AG09309 (cell line): Measurements from ENCODE around the gene GALNT10.

ENCODE experiments used
- DNase-seq: peaks from one replicate; pipeline ENCODE4 v3.0.0-alpha.2; 2010; ENCODE audit warnings: low read depth
- H3K4me3 ChIP-seq: 2 replicates; pipeline ENCODE4 v1.5.1; 2011; ENCODE audit warnings: mild to moderate bottlenecking, low read depth, low read length, moderate library complexity; ENCODE audit not compliant: control insufficient read depth
- TF ChIP-seq, protein P1 (sequence below): IDR thresholded peaks from 2 replicates; pipeline ENCODE4 v1.5.1; 2011; ENCODE audit warnings: mild to moderate bottlenecking, low read depth, low read length, inconsistent platforms; ENCODE audit not compliant: insufficient read depth, control insufficient read depth; ENCODE audit errors: missing control alignments

GALNT10 gene

DNA sequence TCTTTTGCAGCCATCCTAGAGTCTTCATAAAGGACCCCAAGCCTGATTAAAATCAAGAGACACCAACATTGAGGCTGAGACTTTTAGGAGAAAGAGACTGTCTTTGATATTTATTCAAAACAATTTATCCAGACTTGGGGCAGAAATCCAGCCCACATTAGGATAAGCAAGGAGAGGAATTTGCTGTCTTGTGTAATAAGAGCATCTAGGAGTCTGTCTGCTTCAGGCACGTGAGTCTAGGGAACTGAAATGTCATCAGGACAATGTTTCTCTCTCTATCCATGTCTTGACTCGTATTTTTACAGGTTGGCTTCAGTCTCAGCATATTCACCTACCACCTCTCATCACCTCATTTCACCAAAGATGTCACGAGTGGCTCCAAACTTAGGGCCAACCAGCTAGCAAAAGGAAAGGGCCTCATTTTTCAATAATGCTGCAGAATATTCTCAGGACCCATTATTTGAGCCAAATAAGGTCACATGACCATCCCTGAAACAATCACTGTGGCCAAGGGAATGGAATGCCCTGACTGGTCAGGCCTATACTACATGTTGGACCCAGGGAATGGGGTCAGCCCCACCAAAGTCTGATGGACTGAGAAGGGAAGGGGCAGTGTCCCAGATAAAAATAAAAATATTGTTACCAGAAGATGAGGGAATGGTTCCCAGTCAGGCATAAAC is 184.9 kb downstream of the GALNT10 start:
- no peak overlapping the region for H3K4me3 ChIP-seq
- DNase-seq = no peak
- TF ChIP-seq, protein P1, sequence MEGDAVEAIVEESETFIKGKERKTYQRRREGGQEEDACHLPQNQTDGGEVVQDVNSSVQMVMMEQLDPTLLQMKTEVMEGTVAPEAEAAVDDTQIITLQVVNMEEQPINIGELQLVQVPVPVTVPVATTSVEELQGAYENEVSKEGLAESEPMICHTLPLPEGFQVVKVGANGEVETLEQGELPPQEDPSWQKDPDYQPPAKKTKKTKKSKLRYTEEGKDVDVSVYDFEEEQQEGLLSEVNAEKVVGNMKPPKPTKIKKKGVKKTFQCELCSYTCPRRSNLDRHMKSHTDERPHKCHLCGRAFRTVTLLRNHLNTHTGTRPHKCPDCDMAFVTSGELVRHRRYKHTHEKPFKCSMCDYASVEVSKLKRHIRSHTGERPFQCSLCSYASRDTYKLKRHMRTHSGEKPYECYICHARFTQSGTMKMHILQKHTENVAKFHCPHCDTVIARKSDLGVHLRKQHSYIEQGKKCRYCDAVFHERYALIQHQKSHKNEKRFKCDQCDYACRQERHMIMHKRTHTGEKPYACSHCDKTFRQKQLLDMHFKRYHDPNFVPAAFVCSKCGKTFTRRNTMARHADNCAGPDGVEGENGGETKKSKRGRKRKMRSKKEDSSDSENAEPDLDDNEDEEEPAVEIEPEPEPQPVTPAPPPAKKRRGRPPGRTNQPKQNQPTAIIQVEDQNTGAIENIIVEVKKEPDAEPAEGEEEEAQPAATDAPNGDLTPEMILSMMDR = no peak

DNA sequence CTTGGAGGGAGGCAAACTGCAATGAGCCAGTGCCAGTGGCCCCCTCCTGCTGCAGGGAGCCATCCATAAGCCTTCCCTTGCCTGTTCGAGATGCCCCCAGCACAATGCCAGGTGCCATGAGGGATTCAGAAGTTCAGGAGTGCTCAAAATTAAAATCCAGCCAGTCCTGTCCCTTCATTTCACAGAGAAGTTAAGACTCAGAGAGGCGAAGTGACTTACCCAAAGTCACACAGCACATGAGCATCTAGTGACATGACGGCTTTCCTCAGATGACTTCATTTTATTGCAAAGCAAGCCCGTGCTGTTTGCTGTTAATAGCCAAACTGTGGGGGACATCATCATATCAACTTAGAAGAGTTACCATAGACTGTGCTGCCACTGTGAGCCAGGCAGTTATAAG is 185.9 kb downstream of the GALNT10 start:
- TF ChIP-seq, protein P1 = no peak
- no peak for DNase-seq

DNA sequence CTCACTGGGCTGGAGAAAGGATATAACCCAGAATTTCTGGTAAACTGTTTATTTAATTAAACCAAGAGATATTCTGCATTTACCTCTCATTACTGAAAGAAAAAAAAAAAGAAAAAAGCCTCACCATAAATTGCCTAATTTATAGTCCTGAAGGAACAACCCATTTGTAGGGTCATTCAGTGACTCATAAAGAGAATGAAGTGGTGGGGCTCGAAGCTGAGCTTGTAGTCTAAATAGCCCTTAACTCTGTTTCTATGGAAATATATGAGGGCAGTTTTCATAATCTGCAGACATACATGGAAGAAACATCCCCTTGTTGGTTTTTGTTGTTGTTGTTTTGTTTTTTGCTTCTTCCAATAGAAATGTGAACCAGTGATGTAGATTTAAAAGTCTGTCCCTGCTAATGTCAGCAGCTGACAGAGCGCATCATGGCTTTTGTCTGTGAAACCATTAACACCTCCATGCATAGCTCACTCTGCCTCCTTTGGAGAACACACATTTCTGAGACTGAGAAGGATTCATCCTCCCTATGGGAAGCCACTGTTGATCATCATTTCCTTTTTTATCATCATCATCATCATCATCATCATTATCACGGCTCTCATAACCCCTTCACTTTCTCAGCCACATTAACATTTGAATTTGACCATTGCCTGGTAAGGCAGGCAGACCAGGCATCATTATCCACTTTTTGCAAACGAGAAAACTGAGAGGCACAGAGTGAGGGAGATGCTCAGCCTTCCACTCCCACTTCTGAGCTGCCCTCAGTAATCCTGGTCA is 187.4 kb downstream of the GALNT10 start:
- H3K4me3 ChIP-seq = no peak overlapping the region
- no peak for DNase-seq
- TF ChIP-seq, protein P1 = no peak

More for the DNA sequence above, 185.9 kb downstream of the GALNT10 start:
- H3K4me3 ChIP-seq = no peak overlapping the region

DNA sequence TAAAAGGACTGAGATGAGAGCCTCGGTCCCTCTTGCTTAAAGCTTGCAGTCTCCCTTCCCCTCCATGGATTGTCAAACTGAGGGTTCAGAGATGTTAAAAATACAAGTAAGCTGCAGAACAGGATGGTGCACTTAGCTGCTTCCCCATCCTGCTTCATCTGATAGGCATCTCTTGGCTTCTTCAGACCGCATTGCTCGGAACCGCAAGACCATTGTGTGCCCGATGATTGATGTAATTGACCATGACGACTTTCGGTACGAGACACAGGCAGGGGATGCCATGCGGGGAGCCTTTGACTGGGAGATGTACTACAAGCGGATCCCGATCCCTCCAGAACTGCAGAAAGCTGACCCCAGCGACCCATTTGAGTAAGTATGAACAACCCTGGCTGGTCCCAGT is 189.7 kb downstream of the GALNT10 start:
- no peak overlapping the region for H3K4me3 ChIP-seq
- no peak for DNase-seq
- TF ChIP-seq, protein P1 = no peak

DNA sequence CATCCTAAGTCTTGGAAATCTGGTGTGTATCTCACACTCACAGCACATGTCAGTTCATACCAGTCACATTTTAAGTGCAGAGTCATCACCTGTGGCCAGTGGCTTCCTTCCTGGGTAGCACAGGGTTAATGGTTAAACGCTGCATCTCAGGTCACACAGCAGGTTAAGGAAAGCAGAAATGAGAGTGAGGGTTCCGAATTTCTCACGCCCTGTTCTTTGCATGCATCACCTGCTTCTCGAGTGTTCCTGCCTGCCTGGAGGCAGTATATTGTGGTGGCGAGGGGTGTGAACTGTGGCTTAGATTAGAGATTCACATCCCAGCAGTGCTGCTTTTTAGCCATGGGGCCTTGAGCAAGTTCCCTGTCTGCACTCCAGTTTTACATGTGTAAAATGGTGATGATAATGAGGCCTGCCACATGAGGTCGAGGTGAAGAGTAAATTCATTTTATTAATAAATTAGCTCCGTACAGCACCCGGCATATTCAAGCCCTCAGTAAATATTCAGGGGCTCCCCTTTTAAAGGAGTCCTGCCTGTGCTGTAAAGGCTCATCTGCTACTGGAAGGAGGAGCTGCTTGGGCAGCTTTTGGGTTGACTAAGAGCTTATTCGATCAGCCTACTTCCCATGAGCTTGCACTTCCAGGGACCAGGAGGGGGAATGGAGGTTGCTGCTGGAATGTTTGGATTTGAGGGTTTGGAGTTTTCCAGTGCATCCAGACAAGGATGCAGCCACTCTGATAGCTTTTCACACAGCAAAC is 194.1 kb downstream of the GALNT10 start:
- DNase-seq = no peak
- no peak overlapping the region for H3K4me3 ChIP-seq
- TF ChIP-seq, protein P1 = no peak

DNA sequence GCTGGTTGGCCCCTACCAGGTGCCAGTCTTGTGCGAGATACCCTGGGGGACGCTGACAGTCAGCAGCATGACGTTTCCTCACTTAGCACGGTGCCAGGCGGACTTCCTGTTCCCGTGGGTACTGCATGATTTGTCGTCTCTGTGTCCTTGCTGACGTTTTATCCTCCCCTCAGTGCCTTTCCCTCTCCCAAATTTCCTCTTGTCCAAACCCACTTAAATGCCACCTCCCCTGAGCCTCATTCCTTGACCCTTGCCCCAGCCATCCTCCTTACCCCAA is 194.6 kb downstream of the GALNT10 start:
- TF ChIP-seq, protein P1 = no peak
- no peak for DNase-seq
- no peak overlapping the region for H3K4me3 ChIP-seq
